ENCODE results near the gene RNF215.

- TF ChIP-seq EZH2 (IDR thresholded peaks at IDR 0.05; ENCODE audit: borderline replicate concordance, low read depth, low read length, severe bottlenecking), result no peak
- no peak for TF ChIP-seq POLR2A (IDR thresholded peaks at IDR 0.05; ENCODE audit: low read depth, low read length)
- no peak for TF ChIP-seq CTCF (IDR thresholded peaks at IDR 0.05; ENCODE audit: extremely low read depth in 1 of 2, insufficient read depth in 1 of 2, low read depth in 1 of 2, low read length in 2 of 2)
- TF ChIP-seq FOS (IDR thresholded peaks at IDR 0.05; ENCODE audit: borderline replicate concordance, insufficient read depth, low read length), result no peak
Observed at GRCh38 chr22:30371321-30371720, 15.9 kb downstream of the RNF215 start.
